ENCODE measurements around the gene SMS. TPM values are rescaled to one million over a fixed set of nuclear protein-coding genes. Genes with fewer than 3 reads are reported as not detected.

SMS gene
- total RNA-seq, 2 experiments from 2014 or later = 17.8 to 19.6 TPM

DNA sequence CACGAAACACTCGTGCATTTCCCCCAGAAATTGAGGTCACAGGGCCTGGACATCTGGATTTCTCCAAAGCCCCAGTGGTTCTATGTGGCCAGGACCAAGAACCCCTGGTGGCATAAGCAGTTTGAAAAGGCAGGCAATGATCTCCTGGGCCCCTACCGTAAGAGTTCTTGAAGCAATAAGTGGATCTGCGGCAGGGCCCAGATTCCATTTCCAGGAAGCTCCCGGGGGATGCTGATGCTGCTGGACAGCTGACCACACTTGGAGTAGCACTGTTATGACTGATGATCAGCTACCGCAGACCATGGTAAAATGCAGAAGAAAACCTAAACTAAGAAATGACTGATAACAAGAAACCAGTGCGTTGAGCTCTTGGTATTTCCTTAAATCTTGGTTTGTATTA is 27.8 kb downstream of the SMS start:
- H3K27ac ChIP-seq (ENCODE audit: low read depth in 1 of 2, low read length in 2 of 2) = no peak overlapping the region
- H3K4me3 Mint-ChIP-seq = no peak overlapping the region
- ChIA-PET CTCF (interaction anchor here (0.7 kb wide), 1 partner anchor 17 kb away, joined by 3 read pairs; no protein-coding TSS in a partner anchor), POLR2A (no interaction called here)
- peaks cover 2% of the 10 kb centered on the region for H3K9me3 Mint-ChIP-seq
- DNase-seq (no peak), ATAC-seq (ENCODE audit: poor library complexity) (no peak)
- H3K9me3 ChIP-seq (ENCODE audit: control insufficient read depth in 1 of 2, insufficient read depth in 1 of 2, low read length in 2 of 2) = no peaks in the 10 kb centered on the region
- no peaks in the 10 kb centered on the region for H3K27me3 ChIP-seq (ENCODE audit: control insufficient read depth in 1 of 2, insufficient read depth in 2 of 2, low read length in 2 of 2)
- peaks cover 8% of the 10 kb centered on the region for H3K36me3 ChIP-seq (ENCODE audit: insufficient read depth, low read length)
- peaks cover 12% of the 10 kb centered on the region for H3K4me1 Mint-ChIP-seq (ENCODE audit: low read depth)
- H3K4me3 ChIP-seq (ENCODE audit: low read length) = no peak overlapping the region
- intact Hi-C loops (cut with DNase I, micrococcal nuclease) = no loop called here
- no peak overlapping the region for H3K27ac Mint-ChIP-seq
- TF ChIP-seq, protein P1, sequence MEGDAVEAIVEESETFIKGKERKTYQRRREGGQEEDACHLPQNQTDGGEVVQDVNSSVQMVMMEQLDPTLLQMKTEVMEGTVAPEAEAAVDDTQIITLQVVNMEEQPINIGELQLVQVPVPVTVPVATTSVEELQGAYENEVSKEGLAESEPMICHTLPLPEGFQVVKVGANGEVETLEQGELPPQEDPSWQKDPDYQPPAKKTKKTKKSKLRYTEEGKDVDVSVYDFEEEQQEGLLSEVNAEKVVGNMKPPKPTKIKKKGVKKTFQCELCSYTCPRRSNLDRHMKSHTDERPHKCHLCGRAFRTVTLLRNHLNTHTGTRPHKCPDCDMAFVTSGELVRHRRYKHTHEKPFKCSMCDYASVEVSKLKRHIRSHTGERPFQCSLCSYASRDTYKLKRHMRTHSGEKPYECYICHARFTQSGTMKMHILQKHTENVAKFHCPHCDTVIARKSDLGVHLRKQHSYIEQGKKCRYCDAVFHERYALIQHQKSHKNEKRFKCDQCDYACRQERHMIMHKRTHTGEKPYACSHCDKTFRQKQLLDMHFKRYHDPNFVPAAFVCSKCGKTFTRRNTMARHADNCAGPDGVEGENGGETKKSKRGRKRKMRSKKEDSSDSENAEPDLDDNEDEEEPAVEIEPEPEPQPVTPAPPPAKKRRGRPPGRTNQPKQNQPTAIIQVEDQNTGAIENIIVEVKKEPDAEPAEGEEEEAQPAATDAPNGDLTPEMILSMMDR (IDR thresholded peaks at IDR 0.05) = no peak
- H3K36me3 Mint-ChIP-seq (ENCODE audit: low read depth) = peaks cover 21% of the 10 kb centered on the region
- H3K27me3 Mint-ChIP-seq = no peaks in the 10 kb centered on the region
- peaks cover 11% of the 10 kb centered on the region for H3K4me1 ChIP-seq (ENCODE audit: insufficient read depth, low read length)

DNA sequence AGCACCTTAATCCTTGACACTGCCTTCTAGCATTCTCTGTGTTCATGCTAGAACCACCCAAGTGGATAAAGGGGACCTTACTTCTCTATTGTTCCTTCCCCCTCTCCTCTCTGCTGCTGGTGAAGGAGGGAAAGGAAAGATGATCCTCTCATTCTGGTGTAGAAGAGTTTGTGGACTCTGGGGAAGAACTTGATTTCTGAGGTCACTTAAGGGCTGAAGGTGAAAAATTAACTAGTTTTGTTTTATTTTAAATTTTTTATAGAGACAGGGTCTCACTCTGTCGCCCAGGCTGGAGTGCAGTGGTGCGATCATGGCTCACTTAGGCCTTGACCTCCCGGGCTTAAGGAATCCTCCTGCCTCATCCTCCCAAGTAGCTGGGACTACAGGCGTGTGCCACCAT is 29.8 kb downstream of the SMS start:
- intact Hi-C loops (cut with DNase I, micrococcal nuclease) = loop anchor here in 1 of 2 experiments (5.0 kb wide), 1 partner anchor 133 kb away; the partner anchor contains the start of gene MBTPS2
- Histone ChIP-seq H3K9me3 (ENCODE audit: control insufficient read depth in 1 of 2, insufficient read depth in 1 of 2, low read length in 2 of 2) (no peaks in the 10 kb centered on the region), H3K27me3 (ENCODE audit: control insufficient read depth in 1 of 2, insufficient read depth in 2 of 2, low read length in 2 of 2) (no peaks in the 10 kb centered on the region), H3K4me3 (ENCODE audit: low read length) (no peak overlapping the region), H3K36me3 (ENCODE audit: insufficient read depth, low read length) (peaks cover 8% of the 10 kb centered on the region), H3K27ac (ENCODE audit: low read depth in 1 of 2, low read length in 2 of 2) (no peak overlapping the region), H3K4me1 (ENCODE audit: insufficient read depth, low read length) (peaks cover 17% of the 10 kb centered on the region)
- Mint-ChIP-seq H3K4me3 (no peak overlapping the region), H3K27ac (no peak overlapping the region), H3K4me1 (ENCODE audit: low read depth) (peaks cover 26% of the 10 kb centered on the region), H3K27me3 (no peaks in the 10 kb centered on the region), H3K9me3 (peaks cover 2% of the 10 kb centered on the region), H3K36me3 (ENCODE audit: low read depth) (peaks cover 28% of the 10 kb centered on the region)
- TF ChIP-seq, protein P1 (IDR thresholded peaks at IDR 0.05) = no peak
- CTCF ChIA-PET = no interaction called here
- no peak for DNase-seq
- no peak for ATAC-seq (ENCODE audit: poor library complexity)
- POLR2A ChIA-PET = no interaction called here

DNA sequence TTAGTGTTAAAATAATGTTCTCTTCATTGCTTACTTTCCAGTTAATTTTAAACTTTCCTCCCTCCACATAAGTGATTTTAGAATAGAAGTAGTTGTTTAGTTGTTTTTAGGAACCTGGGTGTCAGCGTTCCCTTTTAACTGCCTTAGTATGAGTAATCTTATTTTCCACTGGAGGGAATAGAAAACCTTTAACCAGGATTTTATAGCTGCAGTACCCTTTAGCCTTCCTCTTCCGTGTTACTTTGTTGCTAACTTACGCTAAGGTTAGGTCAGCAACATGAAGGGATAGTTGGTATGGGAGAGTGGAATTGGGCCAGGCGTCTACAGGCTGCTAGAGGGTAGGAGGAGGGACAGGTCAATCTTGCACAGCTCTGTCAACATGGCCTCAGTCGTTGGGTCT is 31.5 kb downstream of the SMS start:
- no peak for DNase-seq
- Histone ChIP-seq H3K9me3 (ENCODE audit: control insufficient read depth in 1 of 2, insufficient read depth in 1 of 2, low read length in 2 of 2) (no peaks in the 10 kb centered on the region), H3K27me3 (ENCODE audit: control insufficient read depth in 1 of 2, insufficient read depth in 2 of 2, low read length in 2 of 2) (no peaks in the 10 kb centered on the region), H3K4me1 (ENCODE audit: insufficient read depth, low read length) (peaks cover 17% of the 10 kb centered on the region), H3K4me3 (ENCODE audit: low read length) (no peak overlapping the region), H3K27ac (ENCODE audit: low read depth in 1 of 2, low read length in 2 of 2) (no peak overlapping the region), H3K36me3 (ENCODE audit: insufficient read depth, low read length) (peaks cover 11% of the 10 kb centered on the region)
- H3K9me3 Mint-ChIP-seq = peaks cover 2% of the 10 kb centered on the region
- peaks cover 41% of the 10 kb centered on the region for H3K36me3 Mint-ChIP-seq (ENCODE audit: low read depth)
- TF ChIP-seq, protein P1 (IDR thresholded peaks at IDR 0.05) = no peak
- peak overlapping the region; percentile 20 for H3K4me3 Mint-ChIP-seq
- H3K27me3 Mint-ChIP-seq = no peaks in the 10 kb centered on the region
- intact Hi-C loops (cut with DNase I, micrococcal nuclease) = loop anchor here in 1 of 2 experiments (5.0 kb wide), 1 partner anchor 135 kb away; the partner anchor contains the start of gene MBTPS2
- ATAC-seq (ENCODE audit: poor library complexity) = no peak
- ChIA-PET POLR2A (interaction anchor here (0.6 to 1.9 kb wide), 2 partner anchors 13 to 1826 kb away, joined by 3 to 10 read pairs; no protein-coding TSS in a partner anchor), CTCF (interaction anchor here (0.6 to 2.8 kb wide), 2 partner anchors 13 to 1850 kb away, joined by 3 to 21 read pairs; no protein-coding TSS in a partner anchor)
- peak overlapping the region; percentile 94 for H3K27ac Mint-ChIP-seq
- peaks cover 26% of the 10 kb centered on the region for H3K4me1 Mint-ChIP-seq (ENCODE audit: low read depth)
